NT2/D1 (cell line): ENCODE results near the gene GRIN3B.
A peak's percentile ranks its signal among the peaks of the same experiment; 100 is the strongest.
"Not testable (repeated sequence)": the region's sequence is repeated elsewhere in the genome, so short reads cannot be mapped to it uniquely, and the experiment has no call there.

ENCODE experiments used
- DNase-seq: peaks from one replicate; pipeline ENCODE4 v3.0.0-alpha.2; 2011; ENCODE audit warnings: low read depth, low spot score
- H3K27me3 ChIP-seq: 2 replicates; pipeline ENCODE4 v1.6.0; 2011; ENCODE audit warnings: mild to moderate bottlenecking; ENCODE audit not compliant: insufficient read length, insufficient read depth
- H3K36me3 ChIP-seq: 2 replicates; pipeline ENCODE4 v1.6.1; 2011; ENCODE audit warnings: mild to moderate bottlenecking, low read length, mixed read lengths; ENCODE audit not compliant: insufficient read depth, insufficient read length
- H3K4me1 ChIP-seq: 2 replicates; pipeline ENCODE4 v1.5.1; 2011; ENCODE audit not compliant: insufficient read depth, insufficient read length
- H3K4me3 ChIP-seq: 2 replicates; pipeline ENCODE4 v1.5.1; 2011; ENCODE audit warnings: low read depth; ENCODE audit not compliant: insufficient read length
- H3K9ac ChIP-seq: 2 replicates; pipeline ENCODE4 v1.6.0; 2011; ENCODE audit warnings: low read depth; ENCODE audit not compliant: insufficient read length
- H3K9me3 ChIP-seq: 2 replicates; pipeline ENCODE4 v1.5.1; 2011; ENCODE audit warnings: mild to moderate bottlenecking, low read length; ENCODE audit not compliant: insufficient read depth
- SUZ12 ChIP-seq: IDR thresholded peaks from 2 replicates; pipeline ENCODE4 v1.6.1; 2011; ENCODE audit not compliant: insufficient read length, insufficient read depth; ENCODE audit errors: extremely low read depth
- YY1 ChIP-seq: IDR thresholded peaks from 2 replicates; pipeline ENCODE4 v1.6.1; 2011; ENCODE audit not compliant: insufficient read length, insufficient read depth
- ZNF274 ChIP-seq: IDR thresholded peaks from 2 replicates; pipeline ENCODE4 v1.6.1; 2011; ENCODE audit warnings: mild to moderate bottlenecking, low read depth, low read length

Gene GRIN3B

DNA sequence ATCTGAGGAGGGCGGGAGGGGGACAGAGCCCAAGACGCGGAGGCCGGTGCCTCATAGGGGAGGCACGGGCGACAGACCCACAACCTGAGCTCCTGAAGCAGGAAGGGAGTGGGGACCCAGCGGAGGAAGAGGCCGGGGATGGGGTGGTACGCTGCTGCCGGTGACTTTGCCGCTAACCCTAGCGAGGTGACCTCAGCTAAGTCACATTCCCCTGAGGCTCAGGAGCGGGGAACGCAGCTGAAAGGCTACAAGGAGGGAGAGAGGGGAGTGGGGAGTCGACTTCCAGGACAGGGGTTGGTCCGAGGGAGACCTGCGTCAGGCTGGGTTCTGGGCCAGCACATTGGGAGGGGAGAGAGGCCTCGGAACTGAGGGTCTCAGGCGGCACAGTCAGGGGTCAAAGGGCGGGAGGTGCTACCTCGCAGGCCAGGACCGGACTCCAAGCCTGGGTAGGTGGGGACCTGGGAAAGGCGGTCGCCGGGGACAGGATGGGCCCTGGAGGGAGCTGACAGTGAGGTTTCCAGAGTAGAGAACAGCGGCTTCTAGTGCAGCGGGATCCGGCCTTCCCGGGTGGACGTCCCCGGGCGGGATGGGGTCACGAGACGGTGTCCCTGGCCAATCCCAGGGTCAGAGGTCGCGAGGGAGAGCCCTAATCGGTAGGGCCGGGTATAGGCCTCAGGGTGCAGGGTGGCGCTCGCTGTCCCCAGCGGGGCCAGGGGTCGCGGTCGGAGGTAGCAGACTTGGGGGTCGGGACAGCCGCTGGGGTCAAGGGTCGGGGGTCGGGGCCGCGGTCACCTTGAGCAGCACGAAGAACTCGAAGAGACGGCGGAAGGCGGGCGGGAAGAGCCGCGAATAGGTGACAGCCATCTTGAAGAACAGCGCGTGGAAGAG lies 20.0 kb downstream of the GRIN3B start:
- peak overlapping the region; percentile 96 for H3K4me3 ChIP-seq
- TF ChIP-seq SUZ12 (no peak), YY1 (no peak), ZNF274 (no peak)
- H3K27me3 ChIP-seq: no peaks in the 10 kb centered on the region
- DNase-seq: no peak
- peak overlapping the region; percentile 98 for H3K9ac ChIP-seq
- no peaks in the 10 kb centered on the region for H3K9me3 ChIP-seq
- H3K36me3 ChIP-seq: peaks cover 42% of the 10 kb centered on the region
- H3K4me1 ChIP-seq: peaks cover 40% of the 10 kb centered on the region

DNA sequence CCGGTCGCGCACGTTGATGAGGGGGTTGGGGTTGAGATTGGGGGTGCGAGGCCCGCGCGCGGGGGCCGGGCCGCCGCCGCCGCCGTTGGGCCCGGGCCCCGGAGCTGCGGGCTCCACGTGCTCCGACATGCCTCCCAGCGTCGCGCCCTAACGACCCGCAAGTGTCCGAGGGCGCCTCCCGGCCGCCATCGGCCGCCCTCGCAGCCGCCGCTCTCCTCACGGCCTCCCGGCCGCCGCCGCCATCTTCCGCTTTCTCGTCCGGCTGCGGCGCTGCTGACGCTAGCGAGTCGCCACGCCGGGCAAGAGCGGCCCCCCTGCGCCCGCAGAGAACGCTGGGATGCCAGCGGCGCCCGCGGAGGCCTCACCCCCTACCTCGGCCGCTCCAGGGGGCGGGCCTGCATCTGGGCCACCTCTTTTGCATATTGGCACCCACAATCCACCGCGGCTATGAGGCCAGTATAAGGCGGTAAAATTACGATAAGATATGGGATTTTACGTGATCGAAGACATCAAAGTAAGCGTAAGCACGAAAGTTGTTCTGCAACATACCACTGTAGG lies 20.7 kb downstream of the GRIN3B start, which contains the start of gene TMEM259:
Gene TMEM259 (minus strand): TSS at position 256 of the 558 bp plus-strand sequence. CDS start 127 bp downstream, at position 129.
- H3K4me1 ChIP-seq: peaks cover 33% of the 10 kb centered on the region
- peak; percentile 71 for TF ChIP-seq YY1
- TF ChIP-seq SUZ12: no peak
- peak within 1 kb of the TSS; percentile 98 for H3K9ac ChIP-seq
- DNase-seq: peak; percentile 95
- H3K4me3 ChIP-seq: peak within 1 kb of the TSS; percentile 96
- H3K36me3 ChIP-seq: peaks cover 36% of the 10 kb centered on the region
- H3K9me3 ChIP-seq: no peaks in the 10 kb centered on the region
- no peaks in the 10 kb centered on the region for H3K27me3 ChIP-seq

DNA sequence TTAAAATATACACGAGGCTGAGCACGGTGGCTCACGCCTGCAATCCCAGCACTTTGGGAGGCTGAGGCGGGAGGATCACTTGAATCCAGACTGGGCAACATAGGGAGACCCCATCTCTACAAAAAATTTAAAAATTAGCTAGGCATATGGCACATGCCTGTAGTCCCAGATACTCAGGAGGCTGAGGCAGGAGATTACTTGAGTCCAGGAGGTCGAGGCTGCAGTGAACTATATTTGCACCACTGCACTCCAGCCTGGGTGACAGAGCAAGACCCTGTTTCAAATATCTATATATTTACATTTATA lies 23.6 kb downstream of the GRIN3B start:
- H3K9ac ChIP-seq, H3K9me3 ChIP-seq, H3K27me3 ChIP-seq, H3K4me3 ChIP-seq, DNase-seq: not testable (repeated sequence)
- Histone ChIP-seq H3K4me1 (peaks cover 12% of the 10 kb centered on the region), H3K36me3 (peaks cover 27% of the 10 kb centered on the region)

DNA sequence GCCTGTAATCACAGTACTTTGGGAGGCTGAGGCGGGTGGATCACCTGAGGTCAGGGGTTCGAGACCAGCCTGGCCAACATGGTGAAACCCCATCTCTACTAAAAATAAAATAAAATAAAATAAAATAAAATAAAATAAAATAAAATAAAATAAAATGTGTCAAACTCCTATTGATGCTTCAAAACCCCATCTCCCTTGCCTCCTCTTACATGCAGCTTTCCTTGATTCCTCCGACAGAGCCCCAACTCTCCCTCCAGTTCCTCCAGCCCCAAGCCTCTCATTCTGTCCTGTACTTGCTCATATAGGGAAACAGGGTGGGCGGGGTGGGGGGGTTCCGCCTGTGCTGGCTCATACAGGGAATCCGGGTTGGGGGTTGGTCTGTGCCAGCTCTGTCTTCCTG lies 24.9 kb downstream of the GRIN3B start:
- not testable (repeated sequence) for H3K4me1 ChIP-seq, H3K4me3 ChIP-seq, H3K9ac ChIP-seq, DNase-seq, H3K27me3 ChIP-seq, H3K9me3 ChIP-seq
- peaks cover 26% of the 10 kb centered on the region for H3K36me3 ChIP-seq

DNA sequence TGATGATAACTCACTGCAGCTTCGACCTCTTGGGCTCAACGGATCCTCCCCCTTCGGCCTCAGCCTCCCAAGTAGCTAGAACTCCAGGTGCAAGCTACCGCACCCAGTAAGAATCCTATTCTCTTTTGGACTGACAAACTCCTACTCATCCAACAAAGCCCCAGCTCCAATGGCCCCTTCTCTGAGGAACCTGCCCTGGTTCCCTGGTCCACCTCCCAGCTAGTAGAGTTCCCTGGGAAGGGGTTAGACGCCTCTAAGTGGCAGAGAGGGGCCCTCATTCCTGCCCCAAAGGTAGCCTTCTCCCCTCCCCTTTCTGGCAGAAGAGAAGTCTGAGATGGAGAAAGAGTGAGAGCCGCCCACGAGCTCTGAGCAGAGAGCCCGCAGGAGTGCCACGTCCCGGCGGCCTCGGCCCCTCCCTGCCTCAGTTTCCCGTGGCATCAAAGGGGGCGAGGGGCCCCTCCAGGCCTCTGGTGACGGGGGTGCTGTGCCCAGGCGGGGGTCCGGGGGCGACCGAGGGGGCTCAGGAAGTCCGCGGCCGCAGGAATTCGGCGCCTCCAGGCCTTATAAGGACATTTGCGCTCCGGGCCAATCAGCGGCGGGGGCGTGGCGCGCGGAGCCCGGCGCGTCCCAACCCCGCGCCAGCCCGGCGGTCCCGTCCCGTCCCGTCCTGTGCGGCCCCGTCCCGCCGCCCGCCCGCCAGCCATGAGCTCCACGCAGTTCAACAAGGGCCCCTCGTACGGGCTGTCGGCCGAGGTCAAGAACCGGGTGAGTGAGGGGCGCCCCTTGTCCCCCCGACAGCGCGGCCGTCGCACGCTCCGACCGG lies 26.0 kb downstream of the GRIN3B start, which contains the start of gene CNN2:
Gene CNN2 (plus strand): TSS at position 649 of the 823 bp plus-strand sequence. CDS start 54 bp downstream, at position 703.
- Histone ChIP-seq H3K27me3 (no peaks in the 10 kb centered on the region), H3K9me3 (no peaks in the 10 kb centered on the region), H3K9ac (peak within 1 kb of the TSS; percentile 94), H3K36me3 (peaks cover 31% of the 10 kb centered on the region), H3K4me1 (peaks cover 5% of the 10 kb centered on the region), H3K4me3 (peak within 1 kb of the TSS; percentile 91)
- DNase-seq: no peak
- TF ChIP-seq YY1 (no peak), SUZ12 (no peak), ZNF274 (no peak)

DNA sequence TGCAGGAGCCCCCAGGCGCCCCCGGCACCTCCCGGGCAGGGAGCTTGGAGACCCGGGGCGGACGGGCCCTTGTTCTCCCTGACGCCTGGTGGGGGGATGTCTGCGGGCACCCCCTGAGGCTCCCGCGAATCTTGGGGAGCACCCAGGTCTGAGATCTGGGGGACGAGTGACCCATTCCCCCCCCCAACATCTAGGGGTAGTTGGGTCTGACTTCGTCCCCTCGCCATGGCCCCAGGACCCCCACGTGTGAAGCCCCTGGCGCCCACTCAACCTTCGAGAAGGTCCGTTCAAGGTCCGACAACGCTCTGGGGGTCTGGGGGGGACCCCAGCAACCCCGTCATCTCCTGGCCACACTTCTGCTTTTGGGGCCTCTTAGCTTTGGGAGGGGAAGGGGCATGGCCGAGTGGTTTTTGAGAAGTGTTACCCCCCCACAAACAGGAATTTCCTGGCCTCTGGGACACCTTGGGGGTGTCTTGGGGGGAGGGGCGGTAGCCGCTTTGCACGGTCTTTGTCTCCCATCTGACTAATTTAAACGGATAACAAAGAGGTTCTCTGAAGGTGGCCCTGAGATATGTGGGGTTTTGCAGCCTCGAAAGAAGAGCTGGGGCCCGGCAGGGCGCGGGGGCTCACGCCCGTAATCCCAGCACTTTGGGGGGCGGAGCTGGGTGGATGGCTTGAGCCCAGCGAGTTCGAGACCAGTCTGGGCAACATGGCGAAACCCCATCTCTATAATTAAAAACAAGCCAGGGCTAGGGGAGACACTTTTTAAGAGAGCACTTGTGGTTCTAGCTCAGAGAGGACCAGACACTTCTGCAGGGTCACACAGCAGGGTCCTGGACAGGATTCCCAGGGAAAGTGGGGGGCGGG lies 26.8 kb downstream of the GRIN3B start:
- no peak for DNase-seq
- TF ChIP-seq YY1 (no peak), SUZ12 (no peak), ZNF274 (no peak)
- H3K27me3 ChIP-seq: no peaks in the 10 kb centered on the region

DNA sequence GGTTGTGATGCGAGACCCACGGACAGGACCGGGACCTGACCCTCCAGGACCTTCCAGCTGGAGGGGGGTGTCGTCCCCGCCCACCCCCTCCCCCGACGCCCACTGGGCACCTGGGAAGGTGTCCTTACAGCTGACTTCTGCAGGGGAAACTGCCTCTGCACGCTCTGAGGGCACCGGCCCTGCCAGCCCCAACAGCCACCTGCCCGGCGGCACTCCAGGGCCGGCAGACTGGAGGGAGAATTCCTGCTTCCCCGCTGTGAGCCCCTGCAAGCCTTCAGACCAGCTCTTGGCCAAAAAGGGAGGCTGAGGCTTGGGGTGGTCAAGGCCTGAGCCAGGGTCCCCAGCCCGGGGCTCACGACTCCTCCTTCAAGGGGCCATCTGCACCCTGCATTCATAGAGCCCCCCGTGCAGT lies 27.4 kb downstream of the GRIN3B start:
- no peak for DNase-seq
- peak overlapping the region; percentile 94 for H3K9ac ChIP-seq
- peak overlapping the region; percentile 91 for H3K4me3 ChIP-seq
- no peaks in the 10 kb centered on the region for H3K27me3 ChIP-seq
- TF ChIP-seq ZNF274 (no peak), SUZ12 (no peak), YY1 (no peak)
- peaks cover 5% of the 10 kb centered on the region for H3K4me1 ChIP-seq
- H3K36me3 ChIP-seq: peaks cover 44% of the 10 kb centered on the region
- no peaks in the 10 kb centered on the region for H3K9me3 ChIP-seq

More for the DNA sequence above, 26.8 kb downstream of the GRIN3B start:
- H3K4me1 ChIP-seq: peaks cover 5% of the 10 kb centered on the region
- H3K4me3 ChIP-seq: peak overlapping the region; percentile 91
- no peaks in the 10 kb centered on the region for H3K9me3 ChIP-seq
- H3K9ac ChIP-seq: peak overlapping the region; percentile 94
- H3K36me3 ChIP-seq: peaks cover 38% of the 10 kb centered on the region
